Right lobe of liver (tissue), 6 donors: ENCODE data around the gene NXF1. TPM values are rescaled to one million over a fixed set of nuclear protein-coding genes. Genes with fewer than 3 reads are reported as not detected.

Source experiments
- ATAC-seq, 4 donors: fragments of 200-7000 bp; cut with Tn5 transposase; one replicate each; pipeline ENCODE4 v1.9.1; 2020; ENCODE audit warnings: mild to moderate bottlenecking in 4 of 4, moderate library complexity in 4 of 4
- DNase-seq, 3 donors: peaks; one replicate each; pipeline ENCODE4 v3.0.0-alpha.2; 2020
- H3K27ac ChIP-seq, 3 donors: fragments of 200-600 bp; one replicate each; pipeline ENCODE4 v1.8.0; 2022
- H3K27me3 ChIP-seq, 2 donors: fragments of 200-600 bp; one replicate each; pipeline ENCODE4 v1.8.0; 2022
- H3K36me3 ChIP-seq, 4 donors: fragments of 200-600 bp; sonication (generic) in 1 of 4; one replicate each; pipeline versions ENCODE4 v1.5.1 to v1.8.0; 2017 to 2022; ENCODE audit warnings: control low read depth in 1 of 4
- H3K4me1 ChIP-seq, 4 donors: fragments of 200-600 bp; sonication (generic) in 1 of 4; one replicate each; pipeline versions ENCODE4 v1.5.1 to v1.8.0; 2017 to 2022; ENCODE audit warnings: control low read depth in 1 of 4
- H3K4me3 ChIP-seq, 3 donors: fragments of 200-600 bp; one replicate each; pipeline ENCODE4 v1.8.0; 2022
- H3K9me3 ChIP-seq, 4 donors: fragments of 200-600 bp; sonication (generic) in 1 of 4; one replicate each; pipeline versions ENCODE4 v1.5.1 to v1.8.0; 2017 to 2022; ENCODE audit warnings: control low read depth in 1 of 4
- POLR2A ChIP-seq: fragments of 450-650 bp; IDR thresholded peaks from one replicate; pipeline ENCODE4 v1.6.1; 2017; ENCODE audit warnings: antibody characterized with exemption, mild to moderate bottlenecking
- WGBS: methylation state at CpG from one replicate; pipeline ENCODE4 v1.1.6; 2018; ENCODE audit warnings: low coverage, low lambda C conversion rate; ENCODE audit not compliant: insufficient coverage; ENCODE audit errors: missing lambda C conversion rate; 5-methylcytosine and 5-hydroxymethylcytosine counted together
- intact Hi-C, 2 donors: fragments of 100-400 bp; cut with DNase I; formaldehyde crosslinking; loops; one replicate each; pipeline versions ENCODE4 v1.11.2 to v1.14.1; 2022
- total RNA-seq, 6 experiments: library from RNA; depleted of rRNA in 2 of 6; stranded (reverse); fragments of >200 nt in 2 of 6; fragmentation: NEBNext Ultra II Directional in 3 of 6; extraction: Animal tissue kit (Norgen Biotek cat#: 25700) in 3 of 6; gene quantifications; one replicate each; pipeline versions ENCODE4 v1.1.0 to v1.2.4, GENCODE V29; 2016 to 2023
- TF ChIP-seq, protein P1 (sequence below), 4 donors: fragments of 200-600 bp in 3 of 4; fragments of 450-650 bp in 1 of 4; IDR thresholded peaks; one replicate each; pipeline versions ENCODE4 v1.5.1 to v1.8.0; 2016 to 2022; ENCODE audit warnings: antibody characterized with exemption in 4 of 4, mild to moderate bottlenecking in 2 of 4
- donor health status: DM: no; HTN: yes; CAD: no.
- donor health status: DM: no; HTN: no; CAD: no.
- donor health status: DM: no; HTN: no; CAD: no.
- donor health status: DM: no; HTN: yes; CAD: no.
- donor health status: DM: no; HTN: yes; CAD: no.

The NXF1 gene
- total RNA-seq, 6 experiments from 2014 or later = 24.7 to 42.9 (median 32.3) TPM

DNA sequence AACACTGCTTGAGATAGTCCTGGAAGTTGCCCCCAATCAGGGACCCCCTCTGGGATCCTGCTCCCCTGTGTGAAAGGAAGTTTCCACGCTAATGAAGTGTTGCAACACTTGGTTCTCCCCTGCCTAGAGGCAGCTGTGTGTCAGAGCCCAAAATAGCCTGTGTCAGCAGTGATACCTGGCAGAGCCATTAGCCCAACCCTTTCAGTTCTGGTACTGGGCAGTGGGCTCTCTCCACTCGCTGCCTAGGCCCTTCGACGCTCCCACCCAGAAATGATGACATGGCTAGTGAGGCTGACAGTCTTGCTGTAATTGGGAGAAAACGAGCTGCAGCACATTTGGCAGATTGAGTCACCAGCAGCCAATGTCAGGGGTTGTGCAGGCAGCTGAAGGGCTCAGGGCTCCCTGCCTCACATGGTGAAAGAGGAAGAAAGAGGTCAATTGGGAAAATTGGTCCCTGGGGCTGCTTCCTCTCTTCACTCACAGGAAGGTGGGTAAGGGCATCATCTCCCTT is 1.4 kb upstream of the NXF1 start:
- DNase-seq (peak in 1 of 3 donors; percentile 59), ATAC-seq (peak; percentile 6 to 51 (median 35))
- intact Hi-C loops = no loop called here
- no peak overlapping the region for H3K4me3 ChIP-seq
- peaks cover 0 to 21% (median 0%) of the 10 kb centered on the region in 4 donors for H3K4me1 ChIP-seq
- no peaks in the 10 kb centered on the region for H3K27me3 ChIP-seq
- no peaks in the 10 kb centered on the region for H3K9me3 ChIP-seq
- WGBS = no CpG with 5 or more reads among the region's 5 CpGs
- TF ChIP-seq POLR2A = no peak
- peaks cover 0 to 21% (median 9%) of the 10 kb centered on the region in 4 donors for H3K36me3 ChIP-seq
- peak overlapping the region in 2 of 3 donors; percentile 83 to 89 for H3K27ac ChIP-seq

DNA sequence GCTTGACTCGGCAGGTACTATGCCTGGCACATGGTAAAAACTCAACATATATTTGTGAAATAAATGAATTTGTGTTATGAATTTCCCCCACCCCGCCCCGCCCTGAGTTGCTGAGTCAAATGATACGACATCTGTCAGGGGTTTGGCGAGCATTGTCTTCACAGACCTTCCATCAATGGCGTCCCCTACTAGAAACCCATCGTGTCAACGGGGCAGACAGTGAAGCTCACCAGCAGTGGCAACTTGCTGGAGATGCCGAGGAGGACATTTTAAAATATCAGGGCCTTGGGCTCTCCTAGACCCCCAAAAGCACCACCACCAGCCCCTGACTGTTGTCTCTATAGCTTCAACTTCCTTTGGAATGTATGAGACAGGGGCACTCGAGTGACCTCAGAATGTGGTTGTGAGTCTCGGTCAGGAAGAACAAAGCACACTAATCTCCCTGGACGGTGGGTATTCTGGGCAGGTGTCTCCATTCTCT is 761 bp upstream of the NXF1 start:
- peak overlapping the region; percentile 48 to 89 (median 83) for H3K27ac ChIP-seq
- no peaks in the 10 kb centered on the region for H3K9me3 ChIP-seq
- H3K4me3 ChIP-seq = peak overlapping the region; percentile 72 to 84 (median 83)
- H3K27me3 ChIP-seq = no peaks in the 10 kb centered on the region
- WGBS = 29% methylated on average over 9 of the region's 12 CpGs
- TF ChIP-seq, protein P1, sequence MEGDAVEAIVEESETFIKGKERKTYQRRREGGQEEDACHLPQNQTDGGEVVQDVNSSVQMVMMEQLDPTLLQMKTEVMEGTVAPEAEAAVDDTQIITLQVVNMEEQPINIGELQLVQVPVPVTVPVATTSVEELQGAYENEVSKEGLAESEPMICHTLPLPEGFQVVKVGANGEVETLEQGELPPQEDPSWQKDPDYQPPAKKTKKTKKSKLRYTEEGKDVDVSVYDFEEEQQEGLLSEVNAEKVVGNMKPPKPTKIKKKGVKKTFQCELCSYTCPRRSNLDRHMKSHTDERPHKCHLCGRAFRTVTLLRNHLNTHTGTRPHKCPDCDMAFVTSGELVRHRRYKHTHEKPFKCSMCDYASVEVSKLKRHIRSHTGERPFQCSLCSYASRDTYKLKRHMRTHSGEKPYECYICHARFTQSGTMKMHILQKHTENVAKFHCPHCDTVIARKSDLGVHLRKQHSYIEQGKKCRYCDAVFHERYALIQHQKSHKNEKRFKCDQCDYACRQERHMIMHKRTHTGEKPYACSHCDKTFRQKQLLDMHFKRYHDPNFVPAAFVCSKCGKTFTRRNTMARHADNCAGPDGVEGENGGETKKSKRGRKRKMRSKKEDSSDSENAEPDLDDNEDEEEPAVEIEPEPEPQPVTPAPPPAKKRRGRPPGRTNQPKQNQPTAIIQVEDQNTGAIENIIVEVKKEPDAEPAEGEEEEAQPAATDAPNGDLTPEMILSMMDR (IDR thresholded peaks at IDR 0.05) = no peak
- no peak for TF ChIP-seq POLR2A
- peaks cover 0 to 21% (median 0%) of the 10 kb centered on the region in 4 donors for H3K4me1 ChIP-seq
- peaks cover 0 to 28% (median 12%) of the 10 kb centered on the region in 4 donors for H3K36me3 ChIP-seq
- intact Hi-C loops = no loop called here
- DNase-seq (peak in 1 of 3 donors; percentile 27), ATAC-seq (no peak)

GRCh38 chr11:62804310-62805075 is 747 bp downstream of the NXF1 start:
- peaks cover 0 to 21% (median 0%) of the 10 kb centered on the region in 4 donors for H3K4me1 ChIP-seq
- ATAC-seq (peak; percentile 2 to 16 (median 8)), DNase-seq (no peak)
- intact Hi-C loops = no loop called here
- 1% methylated on average over 14 of the region's 14 CpGs for WGBS
- H3K9me3 ChIP-seq = no peaks in the 10 kb centered on the region
- no peak for TF ChIP-seq POLR2A
- TF ChIP-seq, protein P1 (IDR thresholded peaks at IDR 0.05) = no peak
- peak overlapping the region; percentile 66 to 89 (median 83) for H3K27ac ChIP-seq
- peak overlapping the region; percentile 72 to 84 (median 83) for H3K4me3 ChIP-seq
- peaks cover 0 to 43% (median 26%) of the 10 kb centered on the region in 4 donors for H3K36me3 ChIP-seq
- H3K27me3 ChIP-seq = no peaks in the 10 kb centered on the region

GRCh38 chr11:62801071-62801470 is 4.2 kb downstream of the NXF1 start:
- Histone ChIP-seq H3K27ac (no peak overlapping the region), H3K4me3 (no peak overlapping the region), H3K4me1 (peaks cover 0 to 11% (median 0%) of the 10 kb centered on the region in 4 donors), H3K27me3 (no peaks in the 10 kb centered on the region), H3K36me3 (peaks cover 7 to 77% (median 47%) of the 10 kb centered on the region in 4 donors), H3K9me3 (no peaks in the 10 kb centered on the region)
- DNase-seq (no peak), ATAC-seq (no peak)
- WGBS = 85% methylated on average over 4 of the region's 4 CpGs
- TF ChIP-seq, protein P1 (IDR thresholded peaks at IDR 0.05) = no peak
- no peak for TF ChIP-seq POLR2A
- intact Hi-C loops = no loop called here

- ATAC-seq = peak in 1 of 4 donors; percentile 15
These were observed 5.8 kb downstream of the NXF1 start for GRCh38 chr11:62799486-62799885.

More at GRCh38 chr11:62799486-62799885, 5.8 kb downstream of the NXF1 start:
- intact Hi-C loops = no loop called here
- no peaks in the 10 kb centered on the region for H3K27me3 ChIP-seq
- no peak overlapping the region for H3K27ac ChIP-seq
- peaks cover 0 to 6% (median 0%) of the 10 kb centered on the region in 4 donors for H3K4me1 ChIP-seq
- WGBS = 80% methylated on average over 1 of the region's 10 CpGs
- H3K9me3 ChIP-seq = no peaks in the 10 kb centered on the region
- no peak for DNase-seq
- H3K4me3 ChIP-seq = no peak overlapping the region
- TF ChIP-seq, protein P1 (IDR thresholded peaks at IDR 0.05) = no peak
- TF ChIP-seq POLR2A = no peak
- peaks cover 11 to 93% (median 57%) of the 10 kb centered on the region in 4 donors for H3K36me3 ChIP-seq
